ENCODE data around the gene HOXD1.

Gene HOXD1

GRCh38 chr2:176152350-176153181 lies 35.9 kb upstream of the HOXD1 start:
- no peak for DNase-seq (ENCODE audit: low spot score)

GRCh38 chr2:176154576-176155252 lies 33.8 kb upstream of the HOXD1 start:
- DNase-seq (ENCODE audit: low spot score): no peak

DNA sequence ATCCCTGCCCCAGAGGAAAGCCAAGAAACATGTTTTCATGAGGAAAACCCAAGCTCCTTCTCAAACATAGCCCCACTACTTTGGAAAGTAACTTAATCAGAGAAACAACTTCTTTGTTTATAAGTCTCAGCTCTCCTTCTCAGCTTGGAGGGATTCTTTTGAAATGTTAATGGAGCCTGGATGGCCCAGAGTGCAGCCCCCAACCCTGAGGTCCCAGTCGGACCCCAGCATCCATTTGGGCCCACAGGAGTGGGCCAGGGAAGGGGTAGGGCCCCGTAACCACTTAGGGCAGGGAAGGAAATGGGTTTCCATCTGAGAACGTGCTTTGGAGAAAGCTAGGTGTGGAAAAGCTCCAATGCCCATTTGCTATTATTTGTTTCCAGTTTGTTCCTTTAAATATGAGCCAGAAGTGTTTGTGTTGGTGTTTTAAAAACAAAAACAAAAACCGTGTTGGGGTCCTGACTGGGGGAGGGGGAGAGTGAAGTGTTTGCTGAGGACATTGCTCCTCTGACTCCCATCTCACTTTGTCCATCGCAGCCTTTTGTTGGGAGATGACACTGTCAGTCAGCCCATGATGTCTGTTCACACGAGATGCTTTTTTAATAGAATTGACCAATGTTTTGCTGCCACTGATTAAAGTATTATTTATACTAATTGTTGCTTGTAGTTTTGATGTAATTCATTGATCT lies 33.0 kb upstream of the HOXD1 start:
- DNase-seq (ENCODE audit: low spot score): no peak

GRCh38 chr2:176156301-176156806 lies 32.1 kb upstream of the HOXD1 start:
- DNase-seq (ENCODE audit: low spot score): no peak

- no peak for DNase-seq (ENCODE audit: low spot score)
These were observed 31.5 kb upstream of the HOXD1 start, which contains the start of gene HOXD3 for GRCh38 chr2:176156807-176157498. Gene HOXD3 (plus strand): TSS chr2:176157307. CDS start chr2:176169115, 11,808 bp downstream.

DNA sequence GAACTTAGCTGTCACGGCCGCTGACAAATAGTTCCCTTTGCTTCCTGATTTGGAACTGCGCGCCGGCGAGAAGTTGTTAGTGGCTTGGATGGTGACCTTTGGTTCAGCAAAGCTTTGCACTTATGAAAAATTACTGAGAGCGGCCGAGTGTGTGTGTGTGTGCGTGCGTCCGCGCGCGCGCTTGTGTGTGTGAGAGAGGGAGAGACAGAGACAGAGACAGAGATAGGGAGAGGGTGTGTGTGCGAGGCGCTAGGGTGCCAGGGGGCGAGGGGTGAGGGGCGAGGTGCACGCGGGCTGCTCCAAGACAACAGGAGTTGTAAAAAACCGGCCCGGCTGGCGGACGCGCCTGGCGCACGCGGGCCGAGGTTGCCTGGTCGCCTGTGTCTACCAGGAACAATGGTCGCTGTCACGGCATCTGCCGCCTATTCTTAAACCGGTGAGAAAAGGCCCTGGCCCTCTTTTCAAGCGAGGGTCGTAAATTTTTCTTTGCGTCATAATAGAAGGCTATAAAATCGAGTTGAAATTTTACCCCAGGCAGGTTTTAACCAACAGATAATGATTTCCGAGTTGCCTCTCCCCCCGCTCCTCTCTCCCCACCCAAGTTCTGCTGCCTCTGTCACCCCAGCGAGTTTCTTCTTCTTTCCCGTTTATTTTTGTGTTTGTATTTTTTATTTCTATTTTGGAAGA lies 30.8 kb upstream of the HOXD1 start:
- no peak for DNase-seq (ENCODE audit: low spot score)

DNA sequence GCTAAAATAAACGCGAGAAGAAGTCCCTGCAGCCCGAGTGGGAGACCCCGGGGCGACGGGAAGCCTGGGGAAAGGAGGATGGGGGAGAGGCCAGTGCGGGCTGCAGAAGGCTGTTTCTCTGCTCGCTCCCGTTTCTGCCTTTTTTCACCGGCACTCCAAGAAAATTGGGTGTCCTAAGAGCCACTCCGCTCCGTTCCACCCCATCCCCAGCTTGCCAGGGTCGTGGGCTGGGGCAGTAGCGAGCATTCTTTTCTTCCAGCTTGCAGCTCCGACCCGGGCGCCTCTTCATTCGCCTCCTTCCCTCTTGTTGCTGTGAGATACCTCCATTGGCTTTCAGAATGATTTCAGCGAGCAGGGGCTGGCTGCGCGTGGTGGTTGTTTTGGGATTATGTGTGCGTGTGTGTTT lies 30.3 kb upstream of the HOXD1 start:
- no peak for DNase-seq (ENCODE audit: low spot score)

DNA sequence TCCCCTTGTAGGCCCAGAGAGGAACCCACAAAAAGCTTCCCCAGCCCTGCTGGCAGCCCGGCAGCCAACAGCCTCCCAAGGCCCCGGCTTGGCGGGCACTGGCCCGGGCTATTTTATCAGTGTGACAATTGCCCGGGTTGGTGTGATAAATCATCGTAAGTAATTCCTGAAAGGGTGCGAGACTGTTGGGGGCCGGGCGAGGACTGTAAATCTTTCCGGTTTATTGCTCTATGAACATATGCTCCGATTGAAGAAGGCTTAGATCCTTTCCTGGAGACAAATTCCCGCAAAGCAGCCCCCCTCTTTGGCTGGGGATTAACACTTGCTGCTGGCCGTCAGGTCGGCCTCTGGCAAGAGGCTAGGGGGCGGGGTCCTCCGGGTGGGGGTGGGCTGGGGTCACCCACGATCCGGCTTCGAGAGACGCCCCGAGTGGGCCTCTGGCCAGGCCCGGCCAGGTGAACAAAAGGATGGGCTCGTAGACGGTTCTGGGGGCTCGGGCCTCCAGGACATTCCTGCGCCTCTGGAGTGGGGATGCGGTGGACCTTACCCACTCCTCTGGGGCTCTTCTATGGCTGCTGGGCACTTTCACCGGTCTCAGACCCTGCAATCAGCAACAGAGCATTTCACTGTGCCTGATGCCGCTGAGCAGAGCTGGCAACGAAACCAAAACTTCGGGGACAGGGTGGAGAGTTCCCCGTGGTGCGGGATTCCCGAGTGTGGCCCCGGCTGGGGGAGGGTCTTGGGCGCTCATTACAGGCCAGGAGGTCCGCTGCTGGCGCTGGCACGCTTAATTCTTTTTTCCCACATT lies 29.4 kb upstream of the HOXD1 start:
- no peak for DNase-seq (ENCODE audit: low spot score)

- no peak for DNase-seq (ENCODE audit: low spot score)
These were observed 28.7 kb upstream of the HOXD1 start for GRCh38 chr2:176159663-176160250.

- DNase-seq (ENCODE audit: low spot score): no peak
These were observed 28.1 kb upstream of the HOXD1 start for GRCh38 chr2:176160251-176160985.

GRCh38 chr2:176160986-176161824 lies 27.3 kb upstream of the HOXD1 start:
- no peak for DNase-seq (ENCODE audit: low spot score)

- no peak for DNase-seq (ENCODE audit: low spot score)
These were observed 26.4 kb upstream of the HOXD1 start for GRCh38 chr2:176161825-176162626.

DNA sequence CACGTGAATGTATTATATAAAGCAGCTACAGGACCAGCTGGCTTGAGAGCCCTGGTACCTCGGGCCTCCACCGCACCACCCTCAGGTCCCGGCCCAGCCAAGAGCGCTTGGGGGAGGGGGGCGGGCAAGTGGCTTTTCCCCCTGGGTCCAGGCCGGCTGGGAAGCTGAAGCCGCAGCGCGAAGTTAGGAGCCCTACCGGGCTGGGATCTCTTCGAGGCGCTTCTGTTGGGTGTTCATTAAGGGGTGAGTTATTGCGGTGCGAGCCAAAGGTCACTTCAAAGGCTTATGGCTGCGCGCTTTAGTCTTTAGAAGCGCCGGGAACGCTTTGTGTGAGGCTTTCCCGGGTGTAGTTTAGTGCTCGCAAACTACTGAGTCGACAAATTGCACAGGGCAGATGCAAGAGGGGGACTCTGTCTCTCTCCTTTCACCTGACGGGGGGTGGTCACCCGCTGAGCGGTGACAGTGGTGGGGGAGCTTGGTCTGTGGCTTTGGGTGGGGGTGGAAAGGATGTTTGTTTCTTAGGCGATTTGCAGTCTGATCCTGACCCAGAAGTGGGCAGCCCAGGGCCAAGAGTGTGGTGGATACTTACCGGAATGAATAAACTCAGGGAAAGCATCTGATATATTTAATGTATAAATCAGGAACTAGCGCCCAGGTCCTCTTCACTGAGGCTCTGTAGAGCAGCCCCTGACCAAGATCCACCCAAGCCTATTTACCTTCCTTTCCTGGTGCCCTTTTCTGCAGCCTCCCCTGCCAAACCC lies 25.4 kb upstream of the HOXD1 start:
- DNase-seq (ENCODE audit: low spot score): no peak

DNA sequence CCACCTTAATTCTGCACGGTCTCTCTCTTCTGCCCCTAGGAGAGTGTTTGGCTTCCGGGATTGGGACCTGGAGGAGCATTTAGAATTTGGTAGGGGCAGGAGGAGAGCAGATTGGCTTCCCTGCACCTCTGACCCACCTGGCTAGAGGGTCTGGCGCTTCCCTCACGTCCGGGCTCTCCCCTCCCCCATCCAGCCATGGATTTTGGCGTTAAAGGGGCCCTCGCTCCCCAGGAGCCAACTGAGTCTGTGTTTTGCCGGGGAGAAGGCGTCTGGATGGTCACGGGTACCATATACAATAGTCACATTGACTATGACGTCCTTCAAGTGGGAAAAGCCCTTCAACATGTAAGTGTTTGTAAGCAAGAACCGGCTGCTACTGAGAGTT lies 24.8 kb upstream of the HOXD1 start:
- DNase-seq (ENCODE audit: low spot score): no peak

- DNase-seq (ENCODE audit: low spot score): no peak
These were observed 24.3 kb upstream of the HOXD1 start for GRCh38 chr2:176164201-176164600.

DNA sequence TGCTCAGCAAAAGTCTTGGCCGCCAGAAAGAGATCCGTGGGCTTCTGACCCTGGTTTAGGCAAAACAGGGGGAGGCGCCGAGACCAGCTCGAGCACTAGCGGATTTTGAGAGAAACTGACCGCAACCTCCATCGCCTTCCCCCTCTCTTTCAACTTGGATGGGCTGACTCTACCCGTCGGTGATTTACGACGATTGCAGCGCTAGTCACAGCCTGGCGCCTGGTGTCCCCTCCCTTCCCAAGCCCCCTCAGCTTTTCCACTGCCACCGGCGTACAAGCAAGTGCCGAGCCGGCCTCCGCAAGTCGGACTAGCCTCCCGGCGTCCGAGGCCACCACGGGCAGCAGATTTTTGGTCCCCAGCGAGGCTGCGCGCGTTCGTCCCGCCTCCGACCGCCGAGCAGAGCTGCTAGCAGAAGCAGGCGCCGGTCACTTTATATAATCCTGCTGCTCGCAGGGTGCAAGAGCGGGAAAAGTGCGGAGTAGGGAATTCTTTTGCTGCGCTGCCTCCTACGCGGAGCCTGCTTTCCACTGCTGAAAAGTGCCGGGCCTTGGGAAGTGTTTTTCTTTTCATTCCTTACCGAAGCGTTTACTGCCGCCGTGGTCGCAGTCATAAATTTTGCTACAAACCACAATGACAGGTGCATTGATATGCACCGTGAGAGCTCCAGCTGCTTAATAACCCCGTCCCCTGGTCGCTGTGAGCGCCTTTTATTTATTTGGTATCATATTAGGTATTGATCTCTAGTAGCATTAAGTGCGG lies 23.7 kb upstream of the HOXD1 start:
- no peak for DNase-seq (ENCODE audit: low spot score)

All from cerebellar cortex (tissue), 1 donor.